OCI-LY3 (cell line): Measurements from ENCODE around the gene OSBPL6.

Source experiments
- H2AFZ ChIP-seq: fragments of 200-600, 300-600 bp; shearing (Covaris generic); 2 replicates; pipeline ENCODE4 v1.6.0; 2014; ENCODE audit warnings: antibody characterized with exemption, low read depth, low read length
- H3K27ac ChIP-seq: fragments of 200-600, 300-600 bp; sonication (generic); 2 replicates; pipeline ENCODE4 v1.5.1; 2014; ENCODE audit warnings: mild to moderate bottlenecking, low read length, moderate library complexity, mixed read lengths
- H3K27me3 ChIP-seq: fragments of 200-600, 300-600 bp; sonication (generic); 2 replicates; pipeline ENCODE4 v1.6.1; 2014; ENCODE audit warnings: low read depth, low read length, mixed read lengths
- H3K36me3 ChIP-seq: fragments of 200-600, 300-600 bp; sonication (generic); replicated peaks from 2 replicates; pipeline ENCODE3; 2014; ENCODE audit warnings: low read depth, low read length, mixed read lengths
- H3K4me1 ChIP-seq: fragments of 300-600, 200-600 bp; sonication (generic); 2 replicates; pipeline ENCODE4 v1.6.1; 2014; ENCODE audit warnings: low read length, mixed read lengths
- H3K4me2 ChIP-seq: fragments of 200-600, 300-600 bp; sonication (generic); 2 replicates; pipeline ENCODE4 v1.6.1; 2014; ENCODE audit warnings: low read length, mixed read lengths
- H3K4me3 ChIP-seq: fragments of 300-600, 200-600 bp; sonication (generic); 2 replicates; pipeline ENCODE4 v1.5.1; 2014; ENCODE audit warnings: antibody characterized with exemption, mild to moderate bottlenecking, low read length, moderate library complexity
- H3K79me2 ChIP-seq: fragments of 300-600, 200-600 bp; shearing (Covaris generic); 2 replicates; pipeline ENCODE4 v1.6.1; 2014; ENCODE audit warnings: mild to moderate bottlenecking, low read length, mixed read lengths
- H3K9ac ChIP-seq: fragments of 300-600, 200-600 bp; shearing (Covaris generic); 2 replicates; pipeline ENCODE4 v1.6.0; 2014; ENCODE audit warnings: mild to moderate bottlenecking, low read length, moderate library complexity
- H3K9me3 ChIP-seq: fragments of 200-600, 300-600 bp; shearing (Covaris generic); 2 replicates; pipeline ENCODE4 v1.6.1; 2014; ENCODE audit warnings: low read length, mixed read lengths; ENCODE audit not compliant: insufficient read depth
- H4K20me1 ChIP-seq: fragments of 200-600, 300-600 bp; sonication (generic); 2 replicates; pipeline ENCODE4 v1.6.1; 2016; ENCODE audit warnings: low read length, mixed read lengths; ENCODE audit not compliant: insufficient read depth
- CTCF ChIP-seq: fragments of 200-600, 300-600 bp; sonication (generic); IDR thresholded peaks from 2 replicates; pipeline ENCODE4 v1.5.1; 2014; ENCODE audit warnings: antibody characterized with exemption, low read length, low read depth
- EZH2phosphoT487 ChIP-seq: fragments of 200-600 bp; shearing (Covaris generic); IDR thresholded peaks from 2 replicates; pipeline ENCODE4 v1.6.1; 2018; ENCODE audit warnings: antibody characterized with exemption, mixed run types, low read depth

The OSBPL6 gene

GRCh38 chr2:178241844-178242551, 47.7 kb downstream of the OSBPL6 start:
- no peaks in the 10 kb centered on the region for H3K4me1 ChIP-seq
- H3K9ac ChIP-seq, result no peak overlapping the region
- no peak overlapping the region for H2AFZ ChIP-seq
- H3K79me2 ChIP-seq, result no peaks in the 10 kb centered on the region
- H3K27me3 ChIP-seq, result no peaks in the 10 kb centered on the region
- H3K4me3 ChIP-seq, result no peak overlapping the region
- no peaks in the 10 kb centered on the region for H4K20me1 ChIP-seq
- no peaks in the 10 kb centered on the region for H3K9me3 ChIP-seq
- no peak overlapping the region for H3K27ac ChIP-seq
- no peak for TF ChIP-seq CTCF
- no peak overlapping the region for H3K4me2 ChIP-seq
- no peaks in the 10 kb centered on the region for H3K36me3 ChIP-seq

- Histone ChIP-seq H3K4me1 (no peaks in the 10 kb centered on the region), H2AFZ (no peak overlapping the region), H3K27me3 (no peaks in the 10 kb centered on the region), H3K9ac (no peak overlapping the region), H3K9me3 (no peaks in the 10 kb centered on the region), H3K36me3 (no peaks in the 10 kb centered on the region), H3K4me2 (no peak overlapping the region), H4K20me1 (no peaks in the 10 kb centered on the region), H3K79me2 (no peaks in the 10 kb centered on the region), H3K27ac (no peak overlapping the region), H3K4me3 (no peak overlapping the region)
- TF ChIP-seq EZH2phosphoT487, result no peak
- no peak for TF ChIP-seq CTCF
Measured at GRCh38 chr2:178242552-178242883, 48.2 kb downstream of the OSBPL6 start.

DNA sequence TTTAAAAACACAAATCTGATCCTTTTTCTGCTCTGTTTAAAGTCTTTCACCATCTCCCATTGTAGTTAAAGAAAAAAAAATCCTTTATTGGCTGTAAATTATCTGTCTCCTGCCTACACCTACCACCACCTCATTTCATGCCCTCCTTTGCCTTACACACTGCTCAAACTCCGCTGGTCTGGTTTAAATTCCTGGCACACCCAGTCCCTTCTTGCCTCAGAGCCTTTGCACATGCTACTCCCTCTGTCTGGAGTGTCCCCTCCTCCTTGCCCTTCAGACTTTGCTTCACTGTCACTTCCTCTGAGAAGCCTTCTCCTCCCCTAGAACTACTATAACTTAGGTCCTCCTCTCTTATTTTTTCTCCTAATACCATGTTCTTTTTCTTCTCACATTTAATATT, 49.6 kb downstream of the OSBPL6 start:
- Histone ChIP-seq H3K27me3 (no peaks in the 10 kb centered on the region), H3K4me1 (no peaks in the 10 kb centered on the region), H3K9me3 (no peaks in the 10 kb centered on the region), H3K4me3 (no peak overlapping the region), H3K4me2 (no peak overlapping the region), H3K9ac (no peak overlapping the region), H2AFZ (no peak overlapping the region), H3K36me3 (no peaks in the 10 kb centered on the region), H4K20me1 (no peaks in the 10 kb centered on the region), H3K27ac (no peak overlapping the region), H3K79me2 (no peaks in the 10 kb centered on the region)
- no peak for TF ChIP-seq CTCF
- no peak for TF ChIP-seq EZH2phosphoT487

GRCh38 chr2:178244777-178245176, 50.5 kb downstream of the OSBPL6 start:
- Histone ChIP-seq H2AFZ (no peak overlapping the region), H4K20me1 (no peaks in the 10 kb centered on the region), H3K27ac (no peak overlapping the region), H3K36me3 (no peaks in the 10 kb centered on the region), H3K27me3 (no peaks in the 10 kb centered on the region), H3K4me2 (no peak overlapping the region), H3K9ac (no peak overlapping the region), H3K4me3 (no peak overlapping the region), H3K79me2 (no peaks in the 10 kb centered on the region), H3K4me1 (no peaks in the 10 kb centered on the region), H3K9me3 (no peaks in the 10 kb centered on the region)
- TF ChIP-seq EZH2phosphoT487 (no peak), CTCF (no peak)
